ENCODE measurements around the gene TPP1.

TPP1 gene

GRCh38 chr11:6611092-6611962 is 7.9 kb downstream of the TPP1 start:
- DNase-seq (ENCODE audit: low spot score), result no peak

GRCh38 chr11:6610591-6610990 is 8.6 kb downstream of the TPP1 start:
- DNase-seq (ENCODE audit: low spot score), result no peak

GRCh38 chr11:6609502-6610015 is 9.7 kb downstream of the TPP1 start:
- DNase-seq (ENCODE audit: low spot score), result no peak

- DNase-seq (ENCODE audit: low spot score), result no peak
These were observed 10.3 kb downstream of the TPP1 start for GRCh38 chr11:6608726-6609501.

- DNase-seq (ENCODE audit: low spot score), result no peak
These were observed 11.2 kb downstream of the TPP1 start for GRCh38 chr11:6608011-6608410.

GRCh38 chr11:6607190-6607795 is 11.9 kb downstream of the TPP1 start:
- DNase-seq (ENCODE audit: low spot score), result no peak

- DNase-seq (ENCODE audit: low spot score), result peak; percentile 96
These were observed 12.6 kb downstream of the TPP1 start for GRCh38 chr11:6606471-6607189.

GRCh38 chr11:6604790-6605189 is 14.4 kb downstream of the TPP1 start:
- DNase-seq (ENCODE audit: low spot score), result no peak

- DNase-seq (ENCODE audit: low spot score), result peak; percentile 75
These were observed 15.1 kb downstream of the TPP1 start for GRCh38 chr11:6604081-6604626.

- DNase-seq (ENCODE audit: low spot score), result peak; percentile 90
These were observed 15.7 kb downstream of the TPP1 start, which contains the start of the genes ILK and RRP8 for GRCh38 chr11:6603287-6604080. Gene ILK (plus strand): TSS chr11:6603774. CDS start chr11:6604272, 498 bp downstream. Gene RRP8 (minus strand): TSS chr11:6603616. CDS start chr11:6603502, 114 bp downstream.

- no peak for DNase-seq (ENCODE audit: low spot score)
These were observed 16.9 kb downstream of the TPP1 start for GRCh38 chr11:6602096-6602940.

- DNase-seq (ENCODE audit: low spot score), result no peak
These were observed 18.2 kb downstream of the TPP1 start for GRCh38 chr11:6601041-6601461.

GRCh38 chr11:6599881-6600390 is 19.3 kb downstream of the TPP1 start:
- no peak for DNase-seq (ENCODE audit: low spot score)

- DNase-seq (ENCODE audit: low spot score), result no peak
These were observed 19.8 kb downstream of the TPP1 start for GRCh38 chr11:6599449-6599848.

GRCh38 chr11:6598555-6598954 is 20.7 kb downstream of the TPP1 start:
- DNase-seq (ENCODE audit: low spot score), result no peak

- no peak for DNase-seq (ENCODE audit: low spot score)
These were observed 22.9 kb downstream of the TPP1 start for GRCh38 chr11:6596239-6596877.

GRCh38 chr11:6594142-6594768 is 25.0 kb downstream of the TPP1 start:
- no peak for DNase-seq (ENCODE audit: low spot score)

GRCh38 chr11:6588018-6588417 is 31.2 kb downstream of the TPP1 start:
- no peak for DNase-seq (ENCODE audit: low spot score)
